ENCODE data around the gene INPP5A. TPM values are rescaled to one million over a fixed set of nuclear protein-coding genes. Genes with fewer than 3 reads are reported as not detected.

The INPP5A gene
- total and polyA plus RNA-seq, 4 donors, result 12.4 to 39.9 (median 28.2) TPM

DNA sequence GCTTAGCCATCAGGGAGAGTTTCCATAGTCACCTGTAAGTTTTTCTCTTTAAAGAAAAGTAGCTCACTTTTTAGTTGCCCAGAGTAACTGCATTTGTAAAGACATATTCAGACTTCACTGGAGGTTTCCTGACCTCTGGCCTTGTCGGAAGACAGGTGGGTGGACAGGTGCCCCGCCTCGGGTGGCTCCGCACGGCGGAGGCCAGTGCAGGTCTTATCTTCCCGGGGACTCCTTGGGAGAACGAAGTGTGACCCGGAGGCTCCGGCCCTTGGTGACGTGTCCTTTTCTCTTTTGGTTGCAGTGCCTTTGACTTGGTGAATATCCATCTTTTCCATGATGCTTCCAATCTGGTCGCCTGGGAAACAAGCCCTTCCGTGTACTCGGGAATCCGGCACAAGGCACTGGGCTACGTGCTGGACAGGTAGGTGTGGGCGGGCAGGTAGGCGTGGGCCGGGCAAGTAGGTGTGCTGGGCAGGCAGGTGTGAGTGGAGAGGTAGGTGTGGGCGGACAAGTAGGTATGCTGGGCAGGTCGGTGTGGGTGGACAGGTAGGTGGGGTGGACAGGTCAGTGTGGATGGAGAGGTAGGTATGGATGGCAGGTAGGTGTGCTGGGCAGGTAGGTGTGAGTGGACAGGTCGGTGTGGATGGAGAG is 172.6 kb downstream of the INPP5A start:
- no peak overlapping the region for H3K4me3 ChIP-seq
- no peaks in the 10 kb centered on the region for H3K4me1 ChIP-seq (ENCODE audit: control insufficient read depth in 5 of 5, insufficient read depth in 5 of 5, low read length in 5 of 5)
- WGBS, 2 donors, result 94 to 98% methylated on average over 22 of the region's 22 CpGs
- H3K9me3 ChIP-seq (ENCODE audit: control insufficient read depth in 4 of 4, insufficient read depth in 3 of 4, low read length in 3 of 4), result peaks cover 0 to 19% (median 4%) of the 10 kb centered on the region in 4 donors
- no peak overlapping the region for H3K9ac ChIP-seq (ENCODE audit: insufficient read depth in 1 of 2, low read length in 2 of 2)
- H3K27ac ChIP-seq (ENCODE audit: low read depth in 1 of 2, low read length in 1 of 2), result no peak overlapping the region
- DNase-seq, result no peak
- H3K36me3 ChIP-seq (ENCODE audit: control insufficient read depth in 4 of 4, insufficient read depth in 4 of 4, low read length in 4 of 4), result peaks cover 0 to 54% (median 22%) of the 10 kb centered on the region in 4 donors
- ATAC-seq (ENCODE audit: insufficient read depth, low FRiP score), result no peak
- peaks cover 0 to 4% (median 0%) of the 10 kb centered on the region in 3 donors for H3K27me3 ChIP-seq (ENCODE audit: control insufficient read depth in 3 of 3, insufficient read depth in 3 of 3, low read length in 2 of 3)
- TF ChIP-seq, protein P1, sequence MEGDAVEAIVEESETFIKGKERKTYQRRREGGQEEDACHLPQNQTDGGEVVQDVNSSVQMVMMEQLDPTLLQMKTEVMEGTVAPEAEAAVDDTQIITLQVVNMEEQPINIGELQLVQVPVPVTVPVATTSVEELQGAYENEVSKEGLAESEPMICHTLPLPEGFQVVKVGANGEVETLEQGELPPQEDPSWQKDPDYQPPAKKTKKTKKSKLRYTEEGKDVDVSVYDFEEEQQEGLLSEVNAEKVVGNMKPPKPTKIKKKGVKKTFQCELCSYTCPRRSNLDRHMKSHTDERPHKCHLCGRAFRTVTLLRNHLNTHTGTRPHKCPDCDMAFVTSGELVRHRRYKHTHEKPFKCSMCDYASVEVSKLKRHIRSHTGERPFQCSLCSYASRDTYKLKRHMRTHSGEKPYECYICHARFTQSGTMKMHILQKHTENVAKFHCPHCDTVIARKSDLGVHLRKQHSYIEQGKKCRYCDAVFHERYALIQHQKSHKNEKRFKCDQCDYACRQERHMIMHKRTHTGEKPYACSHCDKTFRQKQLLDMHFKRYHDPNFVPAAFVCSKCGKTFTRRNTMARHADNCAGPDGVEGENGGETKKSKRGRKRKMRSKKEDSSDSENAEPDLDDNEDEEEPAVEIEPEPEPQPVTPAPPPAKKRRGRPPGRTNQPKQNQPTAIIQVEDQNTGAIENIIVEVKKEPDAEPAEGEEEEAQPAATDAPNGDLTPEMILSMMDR (IDR thresholded peaks at IDR 0.05; ENCODE audit: control extremely low read depth, extremely low read depth), result no peak

DNA sequence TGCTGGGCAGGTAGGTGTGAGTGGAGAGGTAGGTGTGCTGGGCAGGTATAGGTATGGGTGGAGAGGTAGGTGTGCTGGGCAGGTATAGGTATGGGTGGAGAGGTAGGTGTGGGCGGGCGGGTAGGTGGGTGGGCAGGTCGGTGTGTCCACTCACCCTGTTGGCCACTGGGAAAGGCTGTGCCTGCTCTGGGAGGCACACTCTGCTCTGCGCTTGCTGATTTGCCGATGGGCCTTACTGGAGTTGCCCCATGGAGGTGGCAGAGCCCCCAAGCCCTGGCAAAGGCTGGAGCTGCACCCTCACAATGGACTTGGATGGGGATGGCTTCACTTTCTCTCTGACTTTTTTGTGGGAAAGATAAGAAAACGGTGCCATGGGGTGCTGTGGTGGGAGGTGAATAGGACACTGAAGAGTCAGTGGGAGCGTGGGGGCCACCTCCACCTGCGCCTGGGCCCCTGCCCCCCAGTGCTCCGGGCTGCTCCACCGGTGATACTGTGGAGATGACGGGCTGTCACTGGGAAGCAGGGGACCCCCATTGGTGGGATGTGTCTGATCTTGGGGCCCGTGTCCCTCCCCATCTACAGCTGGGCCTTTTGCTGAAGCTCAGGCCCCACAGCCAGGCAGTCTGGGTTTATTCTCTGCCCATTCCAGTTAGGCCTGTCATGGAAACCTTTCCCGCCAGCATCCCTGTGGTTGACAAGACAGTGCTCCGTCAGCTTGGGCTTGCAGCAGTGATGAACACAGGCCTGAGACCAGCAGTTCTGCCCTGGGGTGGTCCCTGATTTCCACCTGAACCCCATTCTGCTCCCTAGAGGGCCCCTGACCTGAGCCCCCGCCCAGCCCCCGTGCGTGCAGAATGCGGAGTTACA is 173.4 kb downstream of the INPP5A start:
- 97 to 100% methylated on average over 18 of the region's 18 CpGs for WGBS, 2 donors
- ATAC-seq (ENCODE audit: insufficient read depth, low FRiP score), result no peak
- DNase-seq, result no peak

DNA sequence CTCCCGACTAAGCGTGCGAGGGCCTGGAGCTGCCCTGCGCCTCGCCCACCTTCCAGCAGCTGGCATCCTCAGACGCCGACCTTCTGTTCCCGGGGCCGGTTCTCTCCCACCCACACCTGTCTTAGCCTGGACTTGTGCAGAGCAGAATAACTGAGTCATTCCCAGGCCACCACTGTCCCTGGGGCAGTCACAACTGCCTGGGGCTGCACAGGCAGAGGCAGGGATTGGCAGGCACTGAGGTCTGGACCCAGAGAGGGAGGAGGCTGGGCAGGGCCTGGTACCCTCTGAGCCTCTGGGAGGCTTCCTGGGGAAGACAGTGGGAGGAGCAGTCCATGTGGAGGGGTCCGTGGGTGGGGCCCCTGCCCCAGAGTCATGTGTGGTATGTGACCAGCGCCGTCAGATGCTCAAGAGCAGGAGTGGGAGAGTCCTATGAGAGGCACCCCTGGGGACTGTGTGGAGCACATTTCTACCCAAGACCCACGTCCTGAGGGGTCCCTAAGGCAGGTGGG is 174.1 kb downstream of the INPP5A start:
- peaks cover 0 to 55% (median 15%) of the 10 kb centered on the region in 4 donors for H3K36me3 ChIP-seq (ENCODE audit: control insufficient read depth in 4 of 4, insufficient read depth in 4 of 4, low read length in 4 of 4)
- H3K27me3 ChIP-seq (ENCODE audit: control insufficient read depth in 3 of 3, insufficient read depth in 3 of 3, low read length in 2 of 3), result peaks cover 0 to 4% (median 0%) of the 10 kb centered on the region in 3 donors
- no peak overlapping the region for H3K27ac ChIP-seq (ENCODE audit: low read depth in 1 of 2, low read length in 1 of 2)
- TF ChIP-seq, protein P1 (IDR thresholded peaks at IDR 0.05; ENCODE audit: control extremely low read depth, extremely low read depth), result no peak
- ATAC-seq (ENCODE audit: insufficient read depth, low FRiP score), result no peak
- no peak for DNase-seq
- no peaks in the 10 kb centered on the region for H3K4me1 ChIP-seq (ENCODE audit: control insufficient read depth in 5 of 5, insufficient read depth in 5 of 5, low read length in 5 of 5)
- 92 to 96% methylated on average over 13 of the region's 13 CpGs for WGBS, 2 donors
- no peak overlapping the region for H3K4me3 ChIP-seq
- no peak overlapping the region for H3K9ac ChIP-seq (ENCODE audit: insufficient read depth in 1 of 2, low read length in 2 of 2)
- H3K9me3 ChIP-seq (ENCODE audit: control insufficient read depth in 4 of 4, insufficient read depth in 3 of 4, low read length in 3 of 4), result peaks cover 0 to 10% (median 0%) of the 10 kb centered on the region in 4 donors

More for the DNA sequence above, 173.4 kb downstream of the INPP5A start:
- H3K9me3 ChIP-seq (ENCODE audit: control insufficient read depth in 4 of 4, insufficient read depth in 3 of 4, low read length in 3 of 4), result peaks cover 0 to 14% (median under 1%) of the 10 kb centered on the region in 4 donors
- no peaks in the 10 kb centered on the region for H3K4me1 ChIP-seq (ENCODE audit: control insufficient read depth in 5 of 5, insufficient read depth in 5 of 5, low read length in 5 of 5)
- H3K4me3 ChIP-seq, result no peak overlapping the region
- H3K9ac ChIP-seq (ENCODE audit: insufficient read depth in 1 of 2, low read length in 2 of 2), result no peak overlapping the region
- H3K27me3 ChIP-seq (ENCODE audit: control insufficient read depth in 3 of 3, insufficient read depth in 3 of 3, low read length in 2 of 3), result peaks cover 0 to 4% (median 0%) of the 10 kb centered on the region in 3 donors
- TF ChIP-seq, protein P1 (IDR thresholded peaks at IDR 0.05; ENCODE audit: control extremely low read depth, extremely low read depth), result no peak
- H3K27ac ChIP-seq (ENCODE audit: low read depth in 1 of 2, low read length in 1 of 2), result no peak overlapping the region
- peaks cover 0 to 53% (median 18%) of the 10 kb centered on the region in 4 donors for H3K36me3 ChIP-seq (ENCODE audit: control insufficient read depth in 4 of 4, insufficient read depth in 4 of 4, low read length in 4 of 4)
